GM20000 (cell line): ENCODE data around the gene USP36.
"Not testable (repeated sequence)": the region's sequence is repeated elsewhere in the genome, so short reads cannot be mapped to it uniquely, and the experiment has no call there.

Experiments used
- DNase-seq: peaks from one replicate; pipeline ENCODE4 v3.0.0; 2012; ENCODE audit warnings: low spot score
- TF ChIP-seq, protein P1 (sequence below): IDR thresholded peaks from 2 replicates; pipeline ENCODE4 v1.5.1; 2012; ENCODE audit warnings: mild to moderate bottlenecking, control low read depth; ENCODE audit errors: extremely low read depth, missing control alignments

USP36 gene

GRCh38 chr17:78840780-78841611 is at the start of gene USP36:
TSS of gene USP36 (minus strand) at chr17:78840814. CDS start at chr17:78836363, 4,451 bp downstream.
- TF ChIP-seq, protein P1, sequence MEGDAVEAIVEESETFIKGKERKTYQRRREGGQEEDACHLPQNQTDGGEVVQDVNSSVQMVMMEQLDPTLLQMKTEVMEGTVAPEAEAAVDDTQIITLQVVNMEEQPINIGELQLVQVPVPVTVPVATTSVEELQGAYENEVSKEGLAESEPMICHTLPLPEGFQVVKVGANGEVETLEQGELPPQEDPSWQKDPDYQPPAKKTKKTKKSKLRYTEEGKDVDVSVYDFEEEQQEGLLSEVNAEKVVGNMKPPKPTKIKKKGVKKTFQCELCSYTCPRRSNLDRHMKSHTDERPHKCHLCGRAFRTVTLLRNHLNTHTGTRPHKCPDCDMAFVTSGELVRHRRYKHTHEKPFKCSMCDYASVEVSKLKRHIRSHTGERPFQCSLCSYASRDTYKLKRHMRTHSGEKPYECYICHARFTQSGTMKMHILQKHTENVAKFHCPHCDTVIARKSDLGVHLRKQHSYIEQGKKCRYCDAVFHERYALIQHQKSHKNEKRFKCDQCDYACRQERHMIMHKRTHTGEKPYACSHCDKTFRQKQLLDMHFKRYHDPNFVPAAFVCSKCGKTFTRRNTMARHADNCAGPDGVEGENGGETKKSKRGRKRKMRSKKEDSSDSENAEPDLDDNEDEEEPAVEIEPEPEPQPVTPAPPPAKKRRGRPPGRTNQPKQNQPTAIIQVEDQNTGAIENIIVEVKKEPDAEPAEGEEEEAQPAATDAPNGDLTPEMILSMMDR: no peak
- peak; percentile 99 for DNase-seq

GRCh38 chr17:78890096-78890495 is 49.5 kb upstream of the USP36 start:
- DNase-seq: not testable (repeated sequence)

DNA sequence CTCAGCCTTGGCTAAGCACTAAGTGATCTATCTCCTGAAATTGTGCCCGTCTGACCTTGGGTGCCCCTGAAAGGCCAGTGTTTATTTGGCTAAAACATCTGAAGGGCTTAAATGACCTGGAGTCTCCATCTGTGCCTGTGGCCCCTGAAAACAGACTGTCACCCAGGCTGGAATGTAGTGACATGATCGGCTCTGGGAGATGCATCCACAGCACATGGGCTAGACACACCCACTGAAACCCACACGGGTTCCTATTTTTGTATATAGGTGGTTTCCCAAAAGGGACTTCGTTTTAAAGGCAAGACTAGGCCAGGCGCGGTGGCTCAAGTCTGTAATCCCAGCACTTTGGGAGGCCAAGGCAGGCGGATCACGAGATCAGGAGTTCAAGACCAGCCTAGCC is 48.9 kb upstream of the USP36 start:
- peak; percentile 73 for DNase-seq
- TF ChIP-seq, protein P1: no peak

DNA sequence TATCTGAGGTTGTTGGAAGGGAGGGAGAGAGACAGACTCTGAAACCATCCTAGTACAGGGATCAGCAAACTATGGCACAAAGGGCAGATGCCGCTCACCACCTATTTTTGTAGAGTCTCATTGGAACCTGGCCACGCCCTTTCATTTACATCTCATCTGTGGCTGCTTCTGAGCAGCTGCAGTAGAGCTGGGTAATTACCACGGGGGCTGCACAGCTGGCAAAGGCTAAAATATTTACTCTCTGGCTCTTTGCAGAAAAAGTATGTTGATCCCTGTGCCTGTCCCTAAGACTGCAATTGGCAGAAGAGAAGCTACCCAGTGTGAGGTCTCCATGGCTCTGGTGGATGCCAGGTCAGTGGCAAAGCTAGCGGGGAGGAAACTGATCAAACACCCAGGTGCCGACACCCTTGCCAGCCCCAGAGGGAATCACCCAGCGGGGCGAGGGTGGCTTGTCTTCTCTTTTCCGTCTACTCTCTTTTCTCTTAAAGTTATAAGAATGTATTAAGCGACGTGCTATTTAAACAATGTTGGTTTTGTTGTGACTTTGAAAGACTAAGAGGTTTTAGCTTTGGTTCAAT is 48.4 kb upstream of the USP36 start:
- DNase-seq: no peak
- TF ChIP-seq, protein P1: no peak

DNA sequence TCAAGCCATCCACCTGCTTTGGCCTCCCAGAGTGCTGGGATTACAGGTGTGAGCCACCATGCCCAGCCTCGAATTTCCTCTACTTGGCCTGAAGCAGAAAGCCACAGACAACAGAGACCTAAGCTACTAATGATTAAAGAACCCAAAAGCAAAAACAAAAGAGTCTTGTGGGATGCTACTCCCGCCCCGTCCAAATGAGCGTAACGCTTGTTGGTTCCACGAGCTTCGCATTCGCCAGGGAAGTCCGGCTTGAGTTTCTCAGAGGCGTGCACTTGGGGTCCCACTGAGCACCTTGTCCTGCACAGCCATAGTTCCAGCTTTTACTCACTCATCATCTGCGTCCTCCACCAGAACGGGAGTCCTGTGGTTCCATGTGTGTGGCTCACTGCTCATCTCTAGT is 46.3 kb upstream of the USP36 start:
- TF ChIP-seq, protein P1: no peak
- DNase-seq: no peak

GRCh38 chr17:78885956-78886355 is 45.3 kb upstream of the USP36 start:
- DNase-seq: no peak
- TF ChIP-seq, protein P1: no peak

GRCh38 chr17:78884876-78885667 is 44.5 kb upstream of the USP36 start:
- TF ChIP-seq, protein P1: no peak
- no peak for DNase-seq
